H1 (cell line): ENCODE data around the gene PFDN4.

Experiments used
- CEBPB ChIP-seq: IDR thresholded peaks from 2 replicates; pipeline ENCODE4 v1.6.1; 2012; ENCODE audit warnings: low read depth, low read length
- KDM1A ChIP-seq: fragments of 200-600, 300-600 bp; sonication (generic); IDR thresholded peaks from 2 replicates; pipeline ENCODE4 v1.7.1; 2016; ENCODE audit warnings: mild to moderate bottlenecking, low read length, borderline replicate concordance
- RXRA ChIP-seq: IDR thresholded peaks from 2 replicates; pipeline ENCODE4 v1.6.1; 2011; ENCODE audit warnings: low read depth, mild to moderate bottlenecking, low read length, moderate library complexity; ENCODE audit not compliant: insufficient read depth
- TAF1 ChIP-seq: IDR thresholded peaks from 2 replicates; pipeline ENCODE4 v1.6.1; 2011; ENCODE audit warnings: mild to moderate bottlenecking, low read depth, low read length
- ZNF274 ChIP-seq: IDR thresholded peaks from 2 replicates; pipeline ENCODE4 v1.7.0; 2012; ENCODE audit warnings: low read length, borderline replicate concordance; ENCODE audit errors: extremely low read depth

DNA sequence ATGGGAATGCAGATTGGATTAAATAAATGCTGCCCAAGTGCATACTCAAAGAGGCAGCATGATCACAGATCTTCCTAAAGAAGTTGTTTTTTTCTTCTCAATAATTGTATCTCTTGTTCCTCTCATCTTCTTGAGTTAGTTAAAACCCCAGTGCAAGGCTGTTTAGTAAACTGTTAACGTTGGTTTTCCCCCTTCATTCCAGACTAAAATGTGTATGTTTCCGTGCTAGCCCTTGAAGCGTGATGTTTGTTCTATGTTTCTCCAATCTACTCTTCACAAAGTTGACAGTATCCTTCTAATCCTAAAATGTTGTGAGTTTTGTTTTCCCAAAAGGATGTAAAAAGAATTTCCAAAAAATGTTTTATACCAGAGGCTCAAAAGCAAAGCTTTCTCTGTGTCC, 49.7 kb upstream of the PFDN4 start:
- no peak for TF ChIP-seq ZNF274
- no peak for TF ChIP-seq KDM1A
- no peak for TF ChIP-seq TAF1
- TF ChIP-seq CEBPB, result no peak
- TF ChIP-seq RXRA, result no peak
